OCI-LY7 (cell line): Measurements from ENCODE around the gene TBC1D2B. TPM values are rescaled to one million over a fixed set of nuclear protein-coding genes. Genes with fewer than 3 reads are reported as not detected.
A peak's percentile ranks its signal among the peaks of the same experiment; 100 is the strongest.

Experiments used
- BruUV-seq: library from RNA; stranded (reverse); fragments of 400-500 nt; replicated peaks from 2 replicates; lab custom pipeline; 2021; lab: Mats Ljungman, UMichigan
- CTCF ChIA-PET: fragments of 300-600 bp; sonication (Branson Sonifier 250); formaldehyde crosslinking; loops from one replicate; lab custom pipeline; 2022; ENCODE audit warnings: antibody characterized with exemption; ENCODE audit not compliant: unreplicated experiment; lab: Charles Lee
- POLR2A ChIA-PET: fragments of 300-600 bp; sonication (Branson Sonifier 250); formaldehyde crosslinking; loops from one replicate; lab custom pipeline; 2022; ENCODE audit warnings: antibody characterized with exemption; lab: Charles Lee
- DNase-seq: peaks from one replicate; pipeline ENCODE4 v3.0.0-alpha.2; 2015; ENCODE audit warnings: low spot score
- H2AFZ ChIP-seq: fragments of 200-600 bp; sonication (generic), shearing (Covaris generic); 2 replicates; pipeline ENCODE4 v1.6.1; 2014; ENCODE audit warnings: mild to moderate bottlenecking, antibody characterized with exemption, low read length, moderate library complexity
- H3K27ac ChIP-seq: fragments of 200-600 bp; sonication (generic); 2 replicates; pipeline ENCODE4 v1.5.1; 2014; ENCODE audit warnings: mixed run types, low read depth, mild to moderate bottlenecking, moderate library complexity, low read length, inconsistent platforms; ENCODE audit not compliant: poor library complexity, severe bottlenecking
- H3K36me3 ChIP-seq: fragments of 200-600 bp; sonication (generic); 2 replicates; pipeline ENCODE4 v1.6.1; 2014; ENCODE audit warnings: mild to moderate bottlenecking, antibody characterized with exemption, low read length, moderate library complexity, mixed read lengths; ENCODE audit not compliant: insufficient read depth
- H3K4me1 ChIP-seq: fragments of 200-600 bp; sonication (generic); 2 replicates; pipeline ENCODE4 v1.5.1; 2014; ENCODE audit warnings: mild to moderate bottlenecking, low read length; ENCODE audit not compliant: insufficient read depth, poor library complexity, severe bottlenecking
- H3K4me2 ChIP-seq: fragments of 200-600 bp; sonication (generic); 2 replicates; pipeline ENCODE4 v1.6.1; 2014; ENCODE audit warnings: mild to moderate bottlenecking, low read length
- H3K4me3 ChIP-seq: fragments of 200-600 bp; sonication (generic); 2 replicates; pipeline ENCODE4 v1.5.1; 2014; ENCODE audit warnings: mild to moderate bottlenecking, low read depth, low read length; ENCODE audit not compliant: poor library complexity, severe bottlenecking
- H3K79me2 ChIP-seq: fragments of 200-600 bp; sonication (generic); 2 replicates; pipeline ENCODE4 v1.6.1; 2016; ENCODE audit warnings: low read depth, mild to moderate bottlenecking, low read length, moderate library complexity, mixed read lengths; ENCODE audit not compliant: insufficient read depth
- H3K9me2 ChIP-seq: fragments of 200-600 bp; sonication (generic); 2 replicates; pipeline ENCODE4 v1.6.1; 2016; ENCODE audit warnings: mild to moderate bottlenecking, low read length, mixed read lengths; ENCODE audit not compliant: insufficient read depth
- H3K9me3 ChIP-seq: fragments of 200-600 bp; sonication (generic); 2 replicates; pipeline ENCODE4 v1.6.1; 2014; ENCODE audit warnings: mild to moderate bottlenecking, mixed run types, low read length, mixed read lengths
- H4K20me1 ChIP-seq: fragments of 200-600 bp; sonication (generic); 2 replicates; pipeline ENCODE4 v1.6.1; 2014; ENCODE audit warnings: mild to moderate bottlenecking, antibody characterized with exemption, low read length, moderate library complexity, mixed read lengths; ENCODE audit not compliant: insufficient read depth
- EZH2phosphoT487 ChIP-seq: fragments of 200-600 bp; sonication (generic); IDR thresholded peaks from 2 replicates; pipeline ENCODE4 v1.6.1; 2018; ENCODE audit warnings: low read depth, borderline replicate concordance, mild to moderate bottlenecking, mixed run types, antibody characterized with exemption, low read length, moderate library complexity, mixed read lengths
- intact Hi-C: fragments of 100-400 bp; cut with micrococcal nuclease; formaldehyde crosslinking; loops from one replicate; pipeline ENCODE4 v1.10.0; 2022; ENCODE audit not compliant: unreplicated experiment
- total RNA-seq, 2 experiments: library from RNA; depleted of rRNA in 1 of 2; stranded (reverse); fragments of >200 nt in 1 of 2; shearing (Covaris generic) in 1 of 2; gene quantifications; 2 replicates each; pipeline ENCODE4 v1.2.3, GENCODE V29; 2014 to 2022
- TF ChIP-seq, protein P1 (sequence below): fragments of 200-600 bp; sonication (generic); conservative IDR thresholded peaks from 2 replicates; pipeline ENCODE4 v1.5.1; 2014; ENCODE audit warnings: mild to moderate bottlenecking, antibody characterized with exemption, low read length, moderate library complexity, mixed read lengths

Gene TBC1D2B
- total RNA-seq, 2 experiments from 2014 or later, result 30.9 to 41.5 TPM

DNA sequence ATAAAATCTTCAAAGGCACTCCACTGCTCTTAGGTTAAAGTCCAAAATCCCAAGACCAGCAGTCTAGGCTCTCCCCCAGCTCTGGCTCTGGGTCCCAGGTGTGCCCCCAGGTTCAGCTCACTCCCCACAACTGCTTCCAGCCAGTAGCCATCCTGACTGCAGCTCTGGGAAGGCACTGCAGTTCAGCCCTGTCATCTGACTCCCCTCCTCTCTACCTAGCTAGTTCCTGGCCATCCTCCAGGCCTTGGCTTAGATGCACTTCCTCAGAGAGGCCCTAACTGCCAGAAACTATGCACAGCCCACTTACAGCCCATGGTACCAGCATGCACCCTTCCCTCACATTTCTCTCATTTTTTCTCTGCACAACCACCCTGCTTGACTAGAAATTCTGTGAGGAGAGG lies 25.5 kb downstream of the TBC1D2B start:
- Histone ChIP-seq H3K79me2 (peaks cover 44% of the 10 kb centered on the region; the same call in 1 of the 2 replicates), H3K36me3 (peaks cover 65% of the 10 kb centered on the region; the same call in 1 of the 2 replicates), H3K4me2 (peak overlapping the region; percentile 57), H3K9me2 (no peaks in the 10 kb centered on the region), H3K9me3 (no peaks in the 10 kb centered on the region), H3K4me3 (peak overlapping the region; percentile 17), H4K20me1 (no peaks in the 10 kb centered on the region), H3K4me1 (peaks cover 97% of the 10 kb centered on the region), H2AFZ (no peak overlapping the region), H3K27ac (peak overlapping the region; percentile 54)
- no TSS peak for BruUV-seq
- intact Hi-C loops, result no loop called here
- ChIA-PET CTCF (interaction anchor here (1.6 kb wide), 1 partner anchor 16 kb away, joined by 4 read pairs; no protein-coding TSS in a partner anchor), POLR2A (interaction anchor here (0.8 to 5.6 kb wide), 5 partner anchors 7 to 16 kb away, joined by 4 to 44 read pairs (median 17); no protein-coding TSS in a partner anchor)
- peak; percentile 43 for DNase-seq
- TF ChIP-seq EZH2phosphoT487, result no peak
- TF ChIP-seq, protein P1, sequence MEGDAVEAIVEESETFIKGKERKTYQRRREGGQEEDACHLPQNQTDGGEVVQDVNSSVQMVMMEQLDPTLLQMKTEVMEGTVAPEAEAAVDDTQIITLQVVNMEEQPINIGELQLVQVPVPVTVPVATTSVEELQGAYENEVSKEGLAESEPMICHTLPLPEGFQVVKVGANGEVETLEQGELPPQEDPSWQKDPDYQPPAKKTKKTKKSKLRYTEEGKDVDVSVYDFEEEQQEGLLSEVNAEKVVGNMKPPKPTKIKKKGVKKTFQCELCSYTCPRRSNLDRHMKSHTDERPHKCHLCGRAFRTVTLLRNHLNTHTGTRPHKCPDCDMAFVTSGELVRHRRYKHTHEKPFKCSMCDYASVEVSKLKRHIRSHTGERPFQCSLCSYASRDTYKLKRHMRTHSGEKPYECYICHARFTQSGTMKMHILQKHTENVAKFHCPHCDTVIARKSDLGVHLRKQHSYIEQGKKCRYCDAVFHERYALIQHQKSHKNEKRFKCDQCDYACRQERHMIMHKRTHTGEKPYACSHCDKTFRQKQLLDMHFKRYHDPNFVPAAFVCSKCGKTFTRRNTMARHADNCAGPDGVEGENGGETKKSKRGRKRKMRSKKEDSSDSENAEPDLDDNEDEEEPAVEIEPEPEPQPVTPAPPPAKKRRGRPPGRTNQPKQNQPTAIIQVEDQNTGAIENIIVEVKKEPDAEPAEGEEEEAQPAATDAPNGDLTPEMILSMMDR, result no peak

GRCh38 chr15:78051596-78051995 lies 25.9 kb downstream of the TBC1D2B start:
- CTCF ChIA-PET, result interaction anchor here (1.6 kb wide), 1 partner anchor 16 kb away, joined by 4 read pairs; no protein-coding TSS in a partner anchor
- POLR2A ChIA-PET, result interaction anchor here (0.8 to 5.6 kb wide), 5 partner anchors 8 to 16 kb away, joined by 4 to 44 read pairs (median 17); no protein-coding TSS in a partner anchor
- Histone ChIP-seq H3K79me2 (peaks cover 44% of the 10 kb centered on the region; the same call in 1 of the 2 replicates), H3K27ac (peak overlapping the region; percentile 54), H3K4me2 (peak overlapping the region; percentile 57), H3K4me3 (peak overlapping the region; percentile 17), H3K9me3 (no peaks in the 10 kb centered on the region), H2AFZ (no peak overlapping the region), H4K20me1 (no peaks in the 10 kb centered on the region), H3K9me2 (no peaks in the 10 kb centered on the region), H3K4me1 (peaks cover 93% of the 10 kb centered on the region), H3K36me3 (peaks cover 69% of the 10 kb centered on the region; the same call in 1 of the 2 replicates)
- no peak for TF ChIP-seq EZH2phosphoT487
- TF ChIP-seq, protein P1, result no peak
- DNase-seq, result no peak
- BruUV-seq, result no TSS peak
- intact Hi-C loops, result no loop called here

GRCh38 chr15:78050826-78051225 lies 26.7 kb downstream of the TBC1D2B start:
- CTCF ChIA-PET, result interaction anchor here (0.8 to 2.0 kb wide), 2 partner anchors 9 to 16 kb away, joined by 3 to 9 read pairs; no protein-coding TSS in a partner anchor
- H3K36me3 ChIP-seq, result peaks cover 71% of the 10 kb centered on the region; the same call in 1 of the 2 replicates
- H3K27ac ChIP-seq, result peak overlapping the region; percentile 30
- H3K9me3 ChIP-seq, result no peaks in the 10 kb centered on the region
- intact Hi-C loops, result no loop called here
- no peak for DNase-seq
- H3K79me2 ChIP-seq, result peaks cover 39% of the 10 kb centered on the region; the same call in 1 of the 2 replicates
- no peak overlapping the region for H2AFZ ChIP-seq
- BruUV-seq, result no TSS peak
- H3K9me2 ChIP-seq, result no peaks in the 10 kb centered on the region
- no peaks in the 10 kb centered on the region for H4K20me1 ChIP-seq
- H3K4me3 ChIP-seq, result no peak overlapping the region
- peaks cover 85% of the 10 kb centered on the region for H3K4me1 ChIP-seq
- POLR2A ChIA-PET, result interaction anchor here (0.6 to 5.6 kb wide), 9 partner anchors 9 to 197 kb away, joined by 3 to 44 read pairs (median 6); no protein-coding TSS in a partner anchor
- no peak for TF ChIP-seq EZH2phosphoT487
- TF ChIP-seq, protein P1, result no peak
- H3K4me2 ChIP-seq, result peak overlapping the region; percentile 57
